ENCODE results near the gene CCDC134. TPM values are rescaled to one million over a fixed set of nuclear protein-coding genes. Genes with fewer than 3 reads are reported as not detected.

CCDC134 gene
- total and polyA plus RNA-seq, 2 of the 13 experiments (the other 11 are each of a cell fraction or from before 2014, with no cell fraction given), result 4.8 to 17.4 TPM

DNA sequence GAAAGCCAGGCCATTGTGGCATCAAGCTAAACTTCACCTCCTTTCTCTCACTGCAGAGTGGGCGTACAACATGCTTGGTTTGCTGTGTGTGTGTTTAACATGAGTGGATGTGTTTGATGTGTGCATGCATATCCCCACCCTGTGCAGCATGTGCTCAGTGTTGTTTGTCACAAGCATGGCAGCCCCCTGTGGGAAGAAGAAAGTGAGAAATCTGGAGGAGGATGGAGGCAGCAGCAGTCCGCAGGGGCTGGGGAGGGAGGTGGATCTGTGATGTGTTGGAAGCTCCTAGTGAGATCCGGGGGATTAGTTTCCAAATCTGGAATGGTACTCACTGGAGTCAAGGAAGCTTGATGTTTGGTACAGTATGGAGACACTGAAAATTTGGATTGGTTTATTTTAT is 24.1 kb upstream of the CCDC134 start:
- TF ChIP-seq NRL (CRISPR knock-in tag; IDR thresholded peaks at IDR 0.05; ENCODE audit: borderline replicate concordance) (no peak), RNF2 (conservative IDR thresholded peaks at IDR 0.05; ENCODE audit: low read depth) (no peak), SOX5 (CRISPR knock-in tag; IDR thresholded peaks at IDR 0.05; ENCODE audit: borderline replicate concordance) (no peak), SRSF9 (IDR thresholded peaks at IDR 0.05; ENCODE audit: borderline replicate concordance, insufficient read depth, low read depth, low read length, poor library complexity, severe bottlenecking) (no peak), ZNF121 (CRISPR knock-in tag; IDR thresholded peaks at IDR 0.05) (no peak), ZNF790 (CRISPR knock-in tag; IDR thresholded peaks at IDR 0.05; ENCODE audit: borderline replicate concordance) (no peak), ZNF614 (CRISPR knock-in tag; IDR thresholded peaks at IDR 0.05; ENCODE audit: borderline replicate concordance) (no peak), ZNF337 (CRISPR knock-in tag; IDR thresholded peaks at IDR 0.05; ENCODE audit: borderline replicate concordance, low read depth) (no peak), IRX3 (CRISPR knock-in tag; IDR thresholded peaks at IDR 0.05; ENCODE audit: borderline replicate concordance, low read depth) (no peak), FIP1L1 (IDR thresholded peaks at IDR 0.05; ENCODE audit: borderline replicate concordance, insufficient read depth, low read depth, low read length) (no peak), ZNF841 (CRISPR knock-in tag; IDR thresholded peaks at IDR 0.05; ENCODE audit: borderline replicate concordance) (no peak), MYNN (CRISPR knock-in tag; IDR thresholded peaks at IDR 0.05; ENCODE audit: low read depth) (no peak), MEIS1 (CRISPR knock-in tag; IDR thresholded peaks at IDR 0.05; ENCODE audit: borderline replicate concordance) (no peak), GATA4 (IDR thresholded peaks at IDR 0.05; ENCODE audit: borderline replicate concordance, low read depth) (no peak), CEBPB (IDR thresholded peaks at IDR 0.05; ENCODE audit: borderline replicate concordance, low read depth, low read length) (no peak), NFKB2 (CRISPR knock-in tag; IDR thresholded peaks at IDR 0.05; ENCODE audit: borderline replicate concordance) (no peak)
- TF ChIP-seq, protein P1, sequence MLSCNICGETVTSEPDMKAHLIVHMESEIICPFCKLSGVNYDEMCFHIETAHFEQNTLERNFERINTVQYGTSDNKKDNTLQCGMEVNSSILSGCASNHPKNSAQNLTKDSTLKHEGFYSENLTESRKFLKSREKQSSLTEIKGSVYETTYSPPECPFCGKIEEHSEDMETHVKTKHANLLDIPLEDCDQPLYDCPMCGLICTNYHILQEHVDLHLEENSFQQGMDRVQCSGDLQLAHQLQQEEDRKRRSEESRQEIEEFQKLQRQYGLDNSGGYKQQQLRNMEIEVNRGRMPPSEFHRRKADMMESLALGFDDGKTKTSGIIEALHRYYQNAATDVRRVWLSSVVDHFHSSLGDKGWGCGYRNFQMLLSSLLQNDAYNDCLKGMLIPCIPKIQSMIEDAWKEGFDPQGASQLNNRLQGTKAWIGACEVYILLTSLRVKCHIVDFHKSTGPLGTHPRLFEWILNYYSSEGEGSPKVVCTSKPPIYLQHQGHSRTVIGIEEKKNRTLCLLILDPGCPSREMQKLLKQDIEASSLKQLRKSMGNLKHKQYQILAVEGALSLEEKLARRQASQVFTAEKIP (CRISPR knock-in tag; IDR thresholded peaks at IDR 0.05; ENCODE audit: borderline replicate concordance), result no peak
- TF ChIP-seq, protein P2, sequence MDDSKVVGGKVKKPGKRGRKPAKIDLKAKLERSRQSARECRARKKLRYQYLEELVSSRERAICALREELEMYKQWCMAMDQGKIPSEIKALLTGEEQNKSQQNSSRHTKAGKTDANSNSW (CRISPR knock-in tag; IDR thresholded peaks at IDR 0.05; ENCODE audit: borderline replicate concordance), result no peak
- TF ChIP-seq, protein P3, sequence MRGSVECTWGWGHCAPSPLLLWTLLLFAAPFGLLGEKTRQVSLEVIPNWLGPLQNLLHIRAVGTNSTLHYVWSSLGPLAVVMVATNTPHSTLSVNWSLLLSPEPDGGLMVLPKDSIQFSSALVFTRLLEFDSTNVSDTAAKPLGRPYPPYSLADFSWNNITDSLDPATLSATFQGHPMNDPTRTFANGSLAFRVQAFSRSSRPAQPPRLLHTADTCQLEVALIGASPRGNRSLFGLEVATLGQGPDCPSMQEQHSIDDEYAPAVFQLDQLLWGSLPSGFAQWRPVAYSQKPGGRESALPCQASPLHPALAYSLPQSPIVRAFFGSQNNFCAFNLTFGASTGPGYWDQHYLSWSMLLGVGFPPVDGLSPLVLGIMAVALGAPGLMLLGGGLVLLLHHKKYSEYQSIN (CRISPR knock-in tag; IDR thresholded peaks at IDR 0.05; ENCODE audit: borderline replicate concordance), result no peak
- TF ChIP-seq, protein P4, sequence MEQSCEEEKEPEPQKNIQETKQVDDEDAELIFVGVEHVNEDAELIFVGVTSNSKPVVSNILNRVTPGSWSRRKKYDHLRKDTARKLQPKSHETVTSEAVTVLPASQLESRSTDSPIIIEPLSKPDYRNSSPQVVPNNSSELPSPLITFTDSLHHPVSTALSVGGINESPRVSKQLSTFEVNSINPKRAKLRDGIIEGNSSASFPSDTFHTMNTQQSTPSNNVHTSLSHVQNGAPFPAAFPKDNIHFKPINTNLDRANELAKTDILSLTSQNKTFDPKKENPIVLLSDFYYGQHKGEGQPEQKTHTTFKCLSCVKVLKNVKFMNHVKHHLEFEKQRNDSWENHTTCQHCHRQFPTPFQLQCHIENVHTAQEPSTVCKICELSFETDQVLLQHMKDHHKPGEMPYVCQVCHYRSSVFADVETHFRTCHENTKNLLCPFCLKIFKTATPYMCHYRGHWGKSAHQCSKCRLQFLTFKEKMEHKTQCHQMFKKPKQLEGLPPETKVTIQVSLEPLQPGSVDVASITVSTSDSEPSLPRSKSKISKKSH (CRISPR knock-in tag; IDR thresholded peaks at IDR 0.05; ENCODE audit: borderline replicate concordance), result no peak
- no peaks in the 10 kb centered on the region for H3K9me3 ChIP-seq (ENCODE audit: low read length)
- H3K27me3 ChIP-seq (ENCODE audit: control insufficient read depth in 1 of 2, insufficient read depth in 2 of 2, low read length in 2 of 2), result no peaks in the 10 kb centered on the region; a peak in 3 of 5 replicates
- ChIA-PET POLR2A (no interaction called here), CTCF (ENCODE audit: low intra/inter-chr PET ratio, low total read pairs) (no interaction called here)
- no TSS peak for BruUV-seq (replicated peaks)
- intact Hi-C loops (cut with micrococcal nuclease; ENCODE audit: unreplicated experiment), result no loop called here
- DNase-seq (ENCODE audit: low spot score), result no peak
- H3K4me1 ChIP-seq (ENCODE audit: insufficient read depth, low read length), result 0 out of 2 replicates have a peak, but pooled peaks cover 7% of the 10 kb centered on the region
- no peak for ATAC-seq
- no peak overlapping the region for H3K4me2 ChIP-seq (ENCODE audit: low read depth, low read length)
- no peaks in the 10 kb centered on the region for H4K20me1 ChIP-seq (ENCODE audit: insufficient read depth, low read length)
- FAIRE-seq, result no peak
- H2AFZ ChIP-seq (ENCODE audit: low read length), result no peak overlapping the region
- no peak overlapping the region for H3K4me3 ChIP-seq (replicated peaks in 1 of 3; ENCODE audit: insufficient read depth in 1 of 3, low read depth in 2 of 3, low read length in 3 of 3)
- in situ Hi-C loops (cut with HindIII; ENCODE audit: extremely low pct_ligation_motif_present, low pct_unique_long_range_greater_than_20kb), result no loop called here
- no peaks in the 10 kb centered on the region for H3K36me3 ChIP-seq (replicated peaks in 1 of 2; ENCODE audit: control insufficient read depth in 1 of 2, insufficient read depth in 2 of 2, low read length in 2 of 2)
- H3K79me2 ChIP-seq (ENCODE audit: insufficient read depth, low read length), result no peaks in the 10 kb centered on the region
- no peak overlapping the region for H3K9ac ChIP-seq (ENCODE audit: insufficient read depth, low read depth, low read length)
- H3K27ac ChIP-seq (ENCODE audit: extremely low read length, insufficient read depth, low read length), result no peak overlapping the region
- WGBS (ENCODE audit: low lambda C conversion rate), result 51% methylated on average over 3 of the region's 3 CpGs
